Measurements from ENCODE around the gene PILRB. TPM values are rescaled to one million over a fixed set of nuclear protein-coding genes. Genes with fewer than 3 reads are reported as not detected.

Gene PILRB
- total RNA-seq, 1 experiment from 2014 or later, result 60.2 TPM

GRCh38 chr7:100398239-100398638, 40.3 kb downstream of the PILRB start (continued):
- TF ChIP-seq POLR2AphosphoS5 (IDR thresholded peaks at IDR 0.05; ENCODE audit: low read depth, low read length) (no peak), EGR1 (IDR thresholded peaks at IDR 0.05; ENCODE audit: low read depth) (no peak), REST (IDR thresholded peaks at IDR 0.05; ENCODE audit: low read depth) (no peak), TCF7L2 (IDR thresholded peaks at IDR 0.05; ENCODE audit: borderline replicate concordance, extremely low read depth, insufficient read depth, insufficient read length) (no peak), ATF3 (IDR thresholded peaks at IDR 0.05) (no peak), ZFX (IDR thresholded peaks at IDR 0.05) (no peak), CEBPB (IDR thresholded peaks at IDR 0.05; ENCODE audit: low read depth) (no peak), SRF (IDR thresholded peaks at IDR 0.05; ENCODE audit: low read depth) (no peak), EZH2 (IDR thresholded peaks at IDR 0.05) (no peak)

- ATAC-seq, result no peak
- Histone ChIP-seq H4K20me1 (ENCODE audit: insufficient read depth) (no peaks in the 10 kb centered on the region), H3K9ac (ENCODE audit: low read length) (no peak overlapping the region), H3K36me3 (ENCODE audit: control insufficient read depth in 1 of 2, insufficient read depth in 2 of 2, low read length in 2 of 2) (no peaks in the 10 kb centered on the region), H3K27ac (ENCODE audit: low read depth, low read length) (no peak overlapping the region), H3K9me3 (ENCODE audit: control insufficient read depth in 1 of 2, insufficient read depth in 1 of 2, low read depth in 1 of 2, low read length in 2 of 2) (no peaks in the 10 kb centered on the region), H3K4me1 (ENCODE audit: control insufficient read depth in 1 of 2, insufficient read depth in 2 of 2, low read length in 2 of 2) (no peaks in the 10 kb centered on the region), H3K9me2 (ENCODE audit: insufficient read depth) (no peaks in the 10 kb centered on the region), H3K79me2 (ENCODE audit: insufficient read depth, low read length) (no peaks in the 10 kb centered on the region), H2AFZ (ENCODE audit: low read depth, low read length, poor library complexity, severe bottlenecking) (no peak overlapping the region), H3K4me2 (ENCODE audit: low read length) (no peak overlapping the region), H3K4me3 (replicated peaks in 1 of 2; ENCODE audit: low read depth in 1 of 2, low read length in 2 of 2) (no peak overlapping the region), H3K27me3 (ENCODE audit: insufficient read depth, low read length) (no peaks in the 10 kb centered on the region)
- no peak for DNase-seq (ENCODE audit: low read depth, low spot score)
- BruUV-seq (replicated peaks), result no TSS peak
- intact Hi-C loops (cut with micrococcal nuclease), result loop anchor here (10.0 kb wide), 1 partner anchor 205 kb away; no protein-coding TSS in a partner anchor
- ChIA-PET RAD21 (ENCODE audit: low non-redundant PET in 1 of 2, low total read pairs in 2 of 2, uncharacterized antibody in 2 of 2, unreplicated experiment in 2 of 2) (no interaction called here), CTCF (no interaction called here), POLR2A (no interaction called here)
- TF ChIP-seq ZBTB33 (IDR thresholded peaks at IDR 0.05; ENCODE audit: extremely low read depth, insufficient replicate concordance, low read length), result no peak
- no peak for TF ChIP-seq YY1 (IDR thresholded peaks at IDR 0.05; ENCODE audit: extremely low read depth, insufficient replicate concordance, low read depth, low read length)
- no peak for TF ChIP-seq ZNF274 (IDR thresholded peaks at IDR 0.05; ENCODE audit: low read depth, low read length)
- no peak for TF ChIP-seq ZFX (IDR thresholded peaks at IDR 0.05)
- no peak for TF ChIP-seq CTCF (IDR thresholded peaks at IDR 0.05 in 2 of 3, conservative IDR thresholded peaks at IDR 0.05 in 1 of 3; ENCODE audit: borderline replicate concordance in 1 of 3, insufficient read depth in 1 of 3, low read depth in 2 of 3, low read length in 2 of 3)
- TF ChIP-seq ELF1 (IDR thresholded peaks at IDR 0.05; ENCODE audit: borderline replicate concordance, low read depth), result no peak
- TF ChIP-seq POLR2A (IDR thresholded peaks at IDR 0.05; ENCODE audit: borderline replicate concordance, extremely low read depth, insufficient read depth, insufficient read length), result no peak
- TF ChIP-seq CEBPB (IDR thresholded peaks at IDR 0.05; ENCODE audit: low read depth), result no peak
- no peak for TF ChIP-seq POLR2AphosphoS5 (IDR thresholded peaks at IDR 0.05; ENCODE audit: low read depth, low read length)
- no peak for TF ChIP-seq JUND (IDR thresholded peaks at IDR 0.05)
- TF ChIP-seq EGR1 (IDR thresholded peaks at IDR 0.05; ENCODE audit: low read depth), result no peak
- TF ChIP-seq ATF3 (IDR thresholded peaks at IDR 0.05), result no peak
- TF ChIP-seq SIN3A (IDR thresholded peaks at IDR 0.05; ENCODE audit: low read depth), result no peak
These were observed 42.1 kb downstream of the PILRB start for GRCh38 chr7:100400041-100400440.
